Nephron (organoid): ENCODE data around the gene LZTR1.

ENCODE experiments used
- H3K27ac Mint-ChIP-seq, 3 experiments: 2 replicates each; pipeline ENCODE4 v1.8.0; 2020; ENCODE audit warnings: mixed read lengths in 3 of 3, mild to moderate bottlenecking in 2 of 3, moderate library complexity in 1 of 3
- H3K27me3 Mint-ChIP-seq: 2 replicates; pipeline ENCODE4 v1.8.0; 2021; ENCODE audit warnings: low read depth, mild to moderate bottlenecking, moderate library complexity, mixed read lengths
- H3K36me3 Mint-ChIP-seq: 2 replicates; pipeline ENCODE4 v1.8.0; 2020; ENCODE audit warnings: low read depth, mixed read lengths
- H3K4me1 Mint-ChIP-seq: 2 replicates; pipeline ENCODE4 v1.8.0; 2020; ENCODE audit warnings: mixed read lengths
- H3K4me3 Mint-ChIP-seq, 3 experiments: 2 replicates each; pipeline ENCODE4 v1.8.0; 2020; ENCODE audit warnings: mild to moderate bottlenecking in 3 of 3, mixed read lengths in 3 of 3, moderate library complexity in 2 of 3
- H3K9me3 Mint-ChIP-seq: 2 replicates; pipeline ENCODE4 v1.8.0; 2020; ENCODE audit warnings: mixed read lengths
- TF ChIP-seq, protein P1 (sequence below), 3 experiments: fragments of 200-600 bp; sonication (generic); IDR thresholded peaks; one replicate each; pipeline ENCODE4 v1.5.0; 2021; ENCODE audit warnings: antibody characterized with exemption in 3 of 3; ENCODE audit not compliant: unreplicated experiment in 3 of 3

Gene LZTR1

DNA sequence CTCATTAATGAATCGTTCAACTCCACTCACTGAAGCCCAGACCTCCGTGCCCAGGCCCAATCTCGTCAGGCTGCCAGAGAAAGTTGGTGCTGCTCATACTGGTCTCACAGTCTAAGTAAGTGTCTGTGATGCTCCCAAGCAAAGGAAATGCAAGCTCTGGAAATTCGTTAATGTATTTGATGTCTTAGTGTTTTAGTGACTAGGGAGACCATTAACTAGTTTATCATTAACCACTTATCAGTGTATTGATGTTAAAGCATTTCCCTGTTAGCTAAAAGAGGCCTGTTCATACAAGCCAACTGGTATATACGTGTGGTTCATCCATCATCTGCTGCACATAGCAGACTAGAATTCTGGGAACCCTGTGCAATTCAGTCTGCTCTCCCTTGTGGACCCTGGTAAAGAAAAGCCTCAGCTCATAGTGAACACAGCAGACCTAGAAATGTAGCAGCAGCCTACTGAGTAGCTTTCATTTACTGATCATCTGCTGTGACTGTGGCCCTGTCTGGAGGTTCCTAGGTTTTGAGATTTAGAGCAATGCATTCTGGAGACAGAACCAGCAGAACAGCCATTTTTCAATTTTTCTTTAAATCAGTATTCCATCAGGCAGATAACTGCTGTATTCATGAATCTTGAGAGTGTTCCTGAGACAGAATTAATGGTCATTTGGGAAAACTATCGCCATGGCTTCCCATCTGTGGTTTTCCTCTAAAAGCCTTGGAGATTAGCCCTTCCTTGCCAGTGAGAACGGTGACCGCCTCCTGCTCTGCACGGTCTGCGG is 30.8 kb upstream of the LZTR1 start:
- Mint-ChIP-seq H3K27ac (peak overlapping the region in 1 of 3 experiments; percentile 27), H3K4me1 (peaks cover 7% of the 10 kb centered on the region)

DNA sequence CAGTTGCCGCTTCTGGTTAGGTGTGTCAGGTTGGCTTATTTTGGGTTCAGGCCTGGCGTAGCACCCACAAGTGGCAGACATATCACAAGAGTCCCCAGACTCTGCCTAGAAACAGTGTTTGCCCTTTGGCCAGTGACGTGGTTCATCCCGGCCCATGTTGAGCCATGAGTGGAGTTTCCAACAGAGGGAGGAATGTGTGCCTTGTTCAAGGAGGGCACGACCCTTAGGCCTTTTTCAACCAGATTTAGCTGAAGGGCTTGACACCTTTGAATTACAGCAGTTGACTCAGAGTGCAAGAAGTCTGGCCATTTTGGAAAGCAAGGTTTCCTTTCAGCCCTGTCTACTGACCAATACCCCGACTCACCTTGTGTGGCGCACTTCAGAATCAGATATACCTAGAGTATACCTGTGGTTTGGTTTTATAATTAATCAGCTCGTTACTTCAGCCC is 30.1 kb upstream of the LZTR1 start:
- Mint-ChIP-seq H3K36me3 (peaks cover 49% of the 10 kb centered on the region), H3K4me1 (peaks cover 7% of the 10 kb centered on the region), H3K4me3 (no peak overlapping the region), H3K27ac (no peak overlapping the region), H3K9me3 (no peaks in the 10 kb centered on the region), H3K27me3 (peaks cover 8% of the 10 kb centered on the region)
- TF ChIP-seq, protein P1, sequence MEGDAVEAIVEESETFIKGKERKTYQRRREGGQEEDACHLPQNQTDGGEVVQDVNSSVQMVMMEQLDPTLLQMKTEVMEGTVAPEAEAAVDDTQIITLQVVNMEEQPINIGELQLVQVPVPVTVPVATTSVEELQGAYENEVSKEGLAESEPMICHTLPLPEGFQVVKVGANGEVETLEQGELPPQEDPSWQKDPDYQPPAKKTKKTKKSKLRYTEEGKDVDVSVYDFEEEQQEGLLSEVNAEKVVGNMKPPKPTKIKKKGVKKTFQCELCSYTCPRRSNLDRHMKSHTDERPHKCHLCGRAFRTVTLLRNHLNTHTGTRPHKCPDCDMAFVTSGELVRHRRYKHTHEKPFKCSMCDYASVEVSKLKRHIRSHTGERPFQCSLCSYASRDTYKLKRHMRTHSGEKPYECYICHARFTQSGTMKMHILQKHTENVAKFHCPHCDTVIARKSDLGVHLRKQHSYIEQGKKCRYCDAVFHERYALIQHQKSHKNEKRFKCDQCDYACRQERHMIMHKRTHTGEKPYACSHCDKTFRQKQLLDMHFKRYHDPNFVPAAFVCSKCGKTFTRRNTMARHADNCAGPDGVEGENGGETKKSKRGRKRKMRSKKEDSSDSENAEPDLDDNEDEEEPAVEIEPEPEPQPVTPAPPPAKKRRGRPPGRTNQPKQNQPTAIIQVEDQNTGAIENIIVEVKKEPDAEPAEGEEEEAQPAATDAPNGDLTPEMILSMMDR (IDR thresholded peaks at IDR 0.05; ENCODE audit: unreplicated experiment in 3 of 3), result no peak

More for the DNA sequence above, 30.8 kb upstream of the LZTR1 start:
- TF ChIP-seq, protein P1 (IDR thresholded peaks at IDR 0.05; ENCODE audit: unreplicated experiment in 3 of 3), result no peak
- H3K27me3 Mint-ChIP-seq, result peaks cover 3% of the 10 kb centered on the region
- H3K4me3 Mint-ChIP-seq, result no peak overlapping the region
- H3K9me3 Mint-ChIP-seq, result no peaks in the 10 kb centered on the region
- peaks cover 49% of the 10 kb centered on the region for H3K36me3 Mint-ChIP-seq

DNA sequence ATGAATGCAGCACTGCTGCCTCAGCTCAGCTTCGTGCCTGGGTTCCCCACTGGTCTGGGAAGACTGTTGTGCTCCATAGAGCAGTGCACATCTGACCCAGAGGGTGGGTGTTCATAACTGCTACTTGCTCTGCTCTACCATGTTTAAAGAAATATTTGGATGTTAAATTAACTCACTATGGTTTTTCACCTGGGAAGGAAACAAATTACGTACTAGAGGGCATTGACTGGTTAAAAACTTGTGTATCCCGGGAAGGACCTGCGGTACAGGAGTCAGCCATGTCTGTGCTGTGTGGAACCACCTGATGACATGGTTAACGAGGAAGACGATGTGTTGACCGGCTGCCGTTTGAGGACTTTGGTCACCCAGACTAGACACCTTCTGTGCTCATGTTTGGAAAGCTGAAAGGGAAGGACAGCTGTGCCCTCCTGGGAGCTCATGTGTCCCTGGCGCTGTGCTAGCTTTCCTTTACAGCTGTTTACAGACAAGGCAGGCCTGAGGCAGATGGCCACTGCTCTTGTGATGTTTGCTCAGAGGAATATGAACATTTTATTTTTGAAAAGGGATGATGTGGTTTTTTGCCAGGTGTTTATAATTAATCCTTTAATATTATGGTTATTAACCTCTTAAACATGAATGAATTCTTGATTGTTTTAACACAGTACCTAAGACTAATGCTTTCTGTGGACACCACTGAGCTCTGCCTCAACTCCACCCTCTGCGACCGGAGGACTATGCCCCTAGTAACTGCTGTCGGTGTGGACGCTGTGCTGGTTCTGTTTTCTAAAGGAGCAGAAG is 29.4 kb upstream of the LZTR1 start:
- H3K27me3 Mint-ChIP-seq, result peaks cover 13% of the 10 kb centered on the region
- TF ChIP-seq, protein P1 (IDR thresholded peaks at IDR 0.05; ENCODE audit: unreplicated experiment in 3 of 3), result no peak
- peak overlapping the region in 2 of 3 experiments; percentile 24 to 27 for H3K27ac Mint-ChIP-seq
- peaks cover 7% of the 10 kb centered on the region for H3K4me1 Mint-ChIP-seq
- H3K4me3 Mint-ChIP-seq, result no peak overlapping the region
- H3K9me3 Mint-ChIP-seq, result no peaks in the 10 kb centered on the region
- peaks cover 49% of the 10 kb centered on the region for H3K36me3 Mint-ChIP-seq

DNA sequence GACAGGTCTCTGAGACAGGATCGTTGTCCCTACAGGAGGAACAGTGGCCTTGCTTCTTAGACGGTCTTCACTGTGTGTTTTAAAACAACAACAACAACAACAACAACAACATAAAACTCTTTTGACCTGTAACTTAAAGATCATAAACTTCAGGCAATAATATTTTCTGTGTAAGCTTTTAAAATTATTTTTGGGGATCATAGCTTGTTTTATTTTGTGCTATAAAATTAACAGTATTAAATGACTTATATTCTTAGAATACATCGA is 28.8 kb upstream of the LZTR1 start:
- Mint-ChIP-seq H3K36me3 (peaks cover 46% of the 10 kb centered on the region), H3K4me3 (no peak overlapping the region), H3K4me1 (peaks cover 7% of the 10 kb centered on the region), H3K9me3 (no peaks in the 10 kb centered on the region), H3K27ac (no peak overlapping the region), H3K27me3 (peaks cover 18% of the 10 kb centered on the region)
- TF ChIP-seq, protein P1 (IDR thresholded peaks at IDR 0.05; ENCODE audit: unreplicated experiment in 3 of 3), result no peak

DNA sequence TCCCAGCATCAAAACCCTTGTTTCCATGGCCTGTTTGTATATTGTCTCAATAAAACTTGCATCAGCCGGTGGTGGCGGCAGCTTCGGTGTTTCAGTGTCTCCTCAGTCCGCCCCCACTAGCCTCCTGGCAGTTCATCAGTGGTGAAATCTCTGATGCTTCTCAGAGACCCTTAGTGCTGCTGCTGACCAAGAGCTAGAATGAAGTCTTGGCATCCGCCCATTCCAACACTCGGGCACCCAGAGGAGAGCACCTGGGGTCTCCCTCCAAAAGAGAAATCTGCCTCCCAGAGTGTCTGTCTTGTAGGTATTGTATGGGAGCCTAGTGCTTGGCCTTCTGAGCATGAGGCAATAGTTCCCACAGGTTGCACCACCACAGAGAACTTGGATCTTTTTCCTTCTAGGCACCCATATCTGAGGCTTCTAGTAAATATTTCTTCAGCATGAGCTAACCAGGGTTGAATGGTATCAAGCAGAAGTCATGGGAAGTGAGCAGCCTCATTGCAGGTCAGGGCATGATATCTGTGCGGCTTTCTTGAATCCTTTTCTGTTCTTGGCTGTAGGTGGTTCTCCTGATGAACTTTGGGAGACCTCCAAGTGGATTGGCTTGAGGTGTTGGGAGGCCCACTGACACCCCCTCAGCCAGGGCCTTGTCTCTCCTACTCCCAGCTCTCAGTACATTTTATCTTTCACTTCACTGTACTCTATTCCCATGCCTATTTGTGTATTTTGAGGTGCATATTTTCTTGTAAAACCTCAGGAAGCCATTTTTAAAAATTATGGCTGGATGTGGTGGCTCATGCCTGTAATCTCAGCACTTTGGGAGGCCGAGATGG is 28.2 kb upstream of the LZTR1 start:
- Mint-ChIP-seq H3K36me3 (peaks cover 45% of the 10 kb centered on the region), H3K4me3 (no peak overlapping the region), H3K9me3 (no peaks in the 10 kb centered on the region), H3K27ac (no peak overlapping the region), H3K27me3 (peaks cover 23% of the 10 kb centered on the region), H3K4me1 (peaks cover 7% of the 10 kb centered on the region)
- TF ChIP-seq, protein P1 (IDR thresholded peaks at IDR 0.05; ENCODE audit: unreplicated experiment in 3 of 3), result no peak
